ENCODE data around the gene IL26. TPM values are rescaled to one million over a fixed set of nuclear protein-coding genes. Genes with fewer than 3 reads are reported as not detected.

Gene IL26
- total and polyA plus RNA-seq, 5 donors from 2014 or later, result 0.17 to 0.71 TPM; not detected in 3

GRCh38 chr12:68250454-68250853 lies 24.8 kb upstream of the IL26 start:
- Histone ChIP-seq H3K27me3 (ENCODE audit: control insufficient read depth, insufficient read depth, low read length) (peaks cover 5% of the 10 kb centered on the region), H3K4me1 (ENCODE audit: control insufficient read depth, insufficient read depth, low read length, poor library complexity, severe bottlenecking) (no peaks in the 10 kb centered on the region), H3K27ac (ENCODE audit: insufficient read depth, low read length, poor library complexity, severe bottlenecking) (no peak overlapping the region), H3K36me3 (ENCODE audit: control insufficient read depth, insufficient read depth, low read length) (no peaks in the 10 kb centered on the region), H3K9me3 (ENCODE audit: control insufficient read depth in 2 of 2, low read length in 2 of 2) (no peaks in the 10 kb centered on the region), H3K4me3 (ENCODE audit: low read depth, low read length) (no peak overlapping the region)
- DNase-seq (no peak), ATAC-seq (ENCODE audit: low read depth in 2 of 2) (no peak)
- peaks cover 19% of the 10 kb centered on the region for H3K27me3 Mint-ChIP-seq
- no peaks in the 10 kb centered on the region for H3K4me1 Mint-ChIP-seq
- H3K4me3 Mint-ChIP-seq, result no peak overlapping the region
- peaks cover 0 to 2% (median 0%) of the 10 kb centered on the region in 7 donors for H3K9me3 Mint-ChIP-seq
- no peaks in the 10 kb centered on the region for H3K36me3 Mint-ChIP-seq
- no peak overlapping the region for H3K27ac Mint-ChIP-seq

- no peaks in the 10 kb centered on the region for H3K4me1 Mint-ChIP-seq
- Histone ChIP-seq H3K27ac (ENCODE audit: insufficient read depth, low read length, poor library complexity, severe bottlenecking) (no peak overlapping the region), H3K4me1 (ENCODE audit: control insufficient read depth, insufficient read depth, low read length, poor library complexity, severe bottlenecking) (no peaks in the 10 kb centered on the region), H3K4me3 (ENCODE audit: low read depth, low read length) (no peak overlapping the region), H3K9me3 (ENCODE audit: control insufficient read depth in 2 of 2, low read length in 2 of 2) (no peaks in the 10 kb centered on the region), H3K27me3 (ENCODE audit: control insufficient read depth, insufficient read depth, low read length) (peaks cover 5% of the 10 kb centered on the region), H3K36me3 (ENCODE audit: control insufficient read depth, insufficient read depth, low read length) (no peaks in the 10 kb centered on the region)
- no peaks in the 10 kb centered on the region for H3K36me3 Mint-ChIP-seq
- ATAC-seq (ENCODE audit: low read depth in 2 of 2), result no peak
- H3K27me3 Mint-ChIP-seq, result peaks cover 25% of the 10 kb centered on the region
- peaks cover 0 to 2% (median 0%) of the 10 kb centered on the region in 7 donors for H3K9me3 Mint-ChIP-seq
- H3K4me3 Mint-ChIP-seq, result no peak overlapping the region
- DNase-seq, result no peak
- no peak overlapping the region for H3K27ac Mint-ChIP-seq
Observed at GRCh38 chr12:68247785-68248184, 22.2 kb upstream of the IL26 start.

GRCh38 chr12:68246350-68246749 lies 20.7 kb upstream of the IL26 start:
- Histone ChIP-seq H3K4me1 (ENCODE audit: control insufficient read depth, insufficient read depth, low read length, poor library complexity, severe bottlenecking) (peaks cover 3% of the 10 kb centered on the region), H3K27me3 (ENCODE audit: control insufficient read depth, insufficient read depth, low read length) (peaks cover 3% of the 10 kb centered on the region), H3K4me3 (ENCODE audit: low read depth, low read length) (no peak overlapping the region), H3K36me3 (ENCODE audit: control insufficient read depth, insufficient read depth, low read length) (no peaks in the 10 kb centered on the region), H3K27ac (ENCODE audit: insufficient read depth, low read length, poor library complexity, severe bottlenecking) (no peak overlapping the region), H3K9me3 (ENCODE audit: control insufficient read depth in 2 of 2, low read length in 2 of 2) (no peaks in the 10 kb centered on the region)
- Mint-ChIP-seq H3K36me3 (no peaks in the 10 kb centered on the region), H3K27me3 (peaks cover 19% of the 10 kb centered on the region), H3K4me3 (no peak overlapping the region), H3K9me3 (peaks cover 0 to 2% (median 0%) of the 10 kb centered on the region in 7 donors), H3K27ac (peak overlapping the region in 1 of 3 donors; percentile 45), H3K4me1 (peaks cover 0 to 5% (median under 1%) of the 10 kb centered on the region in 4 donors)
- ATAC-seq (ENCODE audit: low read depth in 2 of 2) (no peak), DNase-seq (no peak)

DNA sequence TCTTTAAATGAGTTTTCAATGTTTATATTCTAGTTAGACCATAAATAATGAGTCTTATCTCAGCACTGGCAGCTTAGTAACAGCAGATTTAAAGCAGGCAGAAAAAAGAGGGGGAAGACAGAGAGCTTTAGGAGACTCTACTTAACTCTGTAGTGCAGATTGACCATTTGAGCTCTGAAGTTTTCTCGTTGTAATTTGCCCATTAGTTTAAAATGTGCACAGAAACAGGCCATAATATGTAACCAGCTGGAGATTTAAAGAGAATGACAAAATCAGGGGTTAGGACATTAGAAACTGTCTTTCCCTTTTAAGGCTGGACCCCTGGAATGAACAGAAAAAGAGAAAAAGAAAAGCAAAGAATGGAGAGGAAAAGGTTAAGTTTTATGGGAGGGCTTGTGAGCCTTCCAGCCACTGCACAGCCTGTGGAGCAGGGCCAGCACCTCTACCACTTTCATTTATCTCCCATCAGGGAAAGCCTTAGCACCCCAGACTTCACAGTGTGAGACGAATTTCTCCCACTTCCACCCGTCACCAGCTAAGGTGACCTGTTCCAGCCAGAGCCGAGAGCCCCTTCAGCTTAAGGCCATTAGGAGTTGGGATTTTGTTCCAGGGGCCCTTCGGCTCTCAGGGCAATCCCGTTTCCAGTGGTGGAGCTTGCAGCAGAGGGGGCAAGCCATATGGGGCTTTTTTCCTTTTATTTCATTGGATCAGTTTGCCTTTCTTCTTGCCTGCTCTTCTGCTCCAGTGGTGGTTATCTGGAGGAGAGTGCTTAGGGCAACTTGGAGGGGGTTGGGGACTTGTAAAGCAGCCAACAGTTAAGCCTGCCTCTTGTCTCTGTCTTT lies 19.8 kb upstream of the IL26 start:
- no peak overlapping the region for H3K4me3 ChIP-seq (ENCODE audit: low read depth, low read length)
- Mint-ChIP-seq H3K9me3 (peaks cover 0 to 2% (median 0%) of the 10 kb centered on the region in 7 donors), H3K4me3 (peak overlapping the region in 1 of 4 donors; percentile 39), H3K4me1 (peaks cover 7 to 15% (median 9%) of the 10 kb centered on the region in 4 donors), H3K27me3 (peaks cover 19% of the 10 kb centered on the region), H3K27ac (no peak overlapping the region), H3K36me3 (no peaks in the 10 kb centered on the region)
- no peaks in the 10 kb centered on the region for H3K36me3 ChIP-seq (ENCODE audit: control insufficient read depth, insufficient read depth, low read length)
- H3K9me3 ChIP-seq (ENCODE audit: control insufficient read depth in 2 of 2, low read length in 2 of 2), result no peaks in the 10 kb centered on the region
- no peak overlapping the region for H3K27ac ChIP-seq (ENCODE audit: insufficient read depth, low read length, poor library complexity, severe bottlenecking)
- ATAC-seq (ENCODE audit: low read depth in 2 of 2), result no peak
- H3K4me1 ChIP-seq (ENCODE audit: control insufficient read depth, insufficient read depth, low read length, poor library complexity, severe bottlenecking), result peaks cover 11% of the 10 kb centered on the region
- peaks cover 3% of the 10 kb centered on the region for H3K27me3 ChIP-seq (ENCODE audit: control insufficient read depth, insufficient read depth, low read length)
- DNase-seq, result no peak

DNA sequence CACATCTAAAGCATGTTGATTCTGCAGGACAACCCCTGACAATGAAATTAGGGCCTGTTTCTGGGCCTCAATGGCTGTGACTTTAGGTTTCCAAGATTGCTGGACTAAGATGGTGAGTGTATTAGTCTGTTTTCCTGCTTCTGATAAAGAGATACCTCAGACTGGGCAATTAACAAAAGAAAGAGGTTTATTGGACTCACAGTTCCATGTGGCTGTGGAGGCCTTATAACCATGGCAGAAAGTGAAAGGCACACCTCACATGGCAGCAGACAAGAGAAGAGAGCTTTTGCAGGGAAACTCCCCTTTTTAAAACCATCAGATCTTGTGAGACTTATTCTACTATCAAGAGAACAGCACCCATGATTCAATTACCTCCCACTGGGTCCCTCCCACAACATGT lies 17.2 kb upstream of the IL26 start:
- Histone ChIP-seq H3K27me3 (ENCODE audit: control insufficient read depth, insufficient read depth, low read length) (no peaks in the 10 kb centered on the region), H3K27ac (ENCODE audit: insufficient read depth, low read length, poor library complexity, severe bottlenecking) (no peak overlapping the region), H3K36me3 (ENCODE audit: control insufficient read depth, insufficient read depth, low read length) (no peaks in the 10 kb centered on the region), H3K4me3 (ENCODE audit: low read depth, low read length) (no peak overlapping the region), H3K4me1 (ENCODE audit: control insufficient read depth, insufficient read depth, low read length, poor library complexity, severe bottlenecking) (peaks cover 16% of the 10 kb centered on the region), H3K9me3 (ENCODE audit: control insufficient read depth in 2 of 2, low read length in 2 of 2) (no peaks in the 10 kb centered on the region)
- Mint-ChIP-seq H3K4me1 (peaks cover 16 to 24% (median 17%) of the 10 kb centered on the region in 4 donors), H3K4me3 (no peak overlapping the region), H3K9me3 (peaks cover 0 to 2% (median 0%) of the 10 kb centered on the region in 7 donors), H3K27ac (peak overlapping the region in 1 of 3 donors; percentile 53), H3K36me3 (no peaks in the 10 kb centered on the region), H3K27me3 (peaks cover 7% of the 10 kb centered on the region)
- no peak for DNase-seq
- no peak for ATAC-seq (ENCODE audit: low read depth in 2 of 2)

GRCh38 chr12:68240975-68241374 lies 15.4 kb upstream of the IL26 start:
- Histone ChIP-seq H3K27me3 (ENCODE audit: control insufficient read depth, insufficient read depth, low read length) (no peaks in the 10 kb centered on the region), H3K27ac (ENCODE audit: insufficient read depth, low read length, poor library complexity, severe bottlenecking) (peak overlapping the region; percentile 71), H3K9me3 (ENCODE audit: control insufficient read depth in 2 of 2, low read length in 2 of 2) (no peaks in the 10 kb centered on the region), H3K4me3 (ENCODE audit: low read depth, low read length) (peak overlapping the region; percentile 80), H3K4me1 (ENCODE audit: control insufficient read depth, insufficient read depth, low read length, poor library complexity, severe bottlenecking) (peaks cover 30% of the 10 kb centered on the region), H3K36me3 (ENCODE audit: control insufficient read depth, insufficient read depth, low read length) (no peaks in the 10 kb centered on the region)
- DNase-seq (peak in 2 of 3 donors; percentile 63 to 92), ATAC-seq (ENCODE audit: low read depth in 2 of 2) (peak; percentile 99)
- H3K4me3 Mint-ChIP-seq, result peak overlapping the region; percentile 53 to 84 (median 76)
- peaks cover 27 to 38% (median 28%) of the 10 kb centered on the region in 4 donors for H3K4me1 Mint-ChIP-seq
- H3K36me3 Mint-ChIP-seq, result no peaks in the 10 kb centered on the region
- peak overlapping the region; percentile 84 to 99 (median 96) for H3K27ac Mint-ChIP-seq
- H3K27me3 Mint-ChIP-seq, result peaks cover 7% of the 10 kb centered on the region
- H3K9me3 Mint-ChIP-seq, result no peaks in the 10 kb centered on the region

GRCh38 chr12:68240079-68240478 lies 14.5 kb upstream of the IL26 start:
- Histone ChIP-seq H3K4me3 (ENCODE audit: low read depth, low read length) (no peak overlapping the region), H3K27ac (ENCODE audit: insufficient read depth, low read length, poor library complexity, severe bottlenecking) (peak overlapping the region; percentile 71), H3K36me3 (ENCODE audit: control insufficient read depth, insufficient read depth, low read length) (no peaks in the 10 kb centered on the region), H3K4me1 (ENCODE audit: control insufficient read depth, insufficient read depth, low read length, poor library complexity, severe bottlenecking) (peaks cover 32% of the 10 kb centered on the region), H3K9me3 (ENCODE audit: control insufficient read depth in 2 of 2, low read length in 2 of 2) (no peaks in the 10 kb centered on the region), H3K27me3 (ENCODE audit: control insufficient read depth, insufficient read depth, low read length) (no peaks in the 10 kb centered on the region)
- DNase-seq (no peak), ATAC-seq (ENCODE audit: low read depth in 2 of 2) (no peak)
- Mint-ChIP-seq H3K4me3 (peak overlapping the region in 2 of 4 donors; percentile 52 to 53), H3K4me1 (peaks cover 27 to 44% (median 32%) of the 10 kb centered on the region in 4 donors), H3K36me3 (no peaks in the 10 kb centered on the region), H3K27me3 (peaks cover 2% of the 10 kb centered on the region), H3K9me3 (no peaks in the 10 kb centered on the region), H3K27ac (peak overlapping the region; percentile 84 to 99 (median 96))

Measured in CD4-positive, CD25-positive, alpha-beta regulatory T cell (primary cell).